RPMI8226 (cell line): ENCODE results near the gene HTRA1.
A peak's percentile ranks its signal among the peaks of the same experiment; 100 is the strongest.

Experiments used
- DNase-seq: peaks from one replicate; pipeline ENCODE4 v3.0.0-alpha.2; 2015

HTRA1 gene

GRCh38 chr10:122521011-122521410, 59.7 kb downstream of the HTRA1 start:
- DNase-seq, result no peak

GRCh38 chr10:122524811-122525210, 63.5 kb downstream of the HTRA1 start:
- no peak for DNase-seq

GRCh38 chr10:122525788-122526187, 64.4 kb downstream of the HTRA1 start:
- no peak for DNase-seq

- DNase-seq, result no peak
Observed at GRCh38 chr10:122526892-122527291, 65.5 kb downstream of the HTRA1 start.

- DNase-seq, result no peak
Observed at GRCh38 chr10:122530177-122530576, 68.8 kb downstream of the HTRA1 start.

- no peak for DNase-seq
Observed at GRCh38 chr10:122531261-122531660, 69.9 kb downstream of the HTRA1 start.

GRCh38 chr10:122531939-122532338, 70.6 kb downstream of the HTRA1 start:
- no peak for DNase-seq

GRCh38 chr10:122532601-122533296, 71.4 kb downstream of the HTRA1 start:
- DNase-seq, result no peak

GRCh38 chr10:122537545-122537944, 76.2 kb downstream of the HTRA1 start:
- no peak for DNase-seq

- no peak for DNase-seq
Observed at GRCh38 chr10:122541541-122542002, 80.2 kb downstream of the HTRA1 start.

GRCh38 chr10:122543676-122544445, 82.5 kb downstream of the HTRA1 start:
- no peak for DNase-seq

GRCh38 chr10:122544493-122544892, 83.1 kb downstream of the HTRA1 start:
- no peak for DNase-seq

GRCh38 chr10:122546242-122546641, 84.9 kb downstream of the HTRA1 start:
- no peak for DNase-seq

- no peak for DNase-seq
Observed at GRCh38 chr10:122548407-122549085, 87.2 kb downstream of the HTRA1 start.

- DNase-seq, result no peak
Observed at GRCh38 chr10:122549636-122550035, 88.3 kb downstream of the HTRA1 start.

GRCh38 chr10:122550427-122550826, 89.1 kb downstream of the HTRA1 start:
- no peak for DNase-seq

- DNase-seq, result no peak
Observed at GRCh38 chr10:122550983-122551382, 89.6 kb downstream of the HTRA1 start.

- DNase-seq, result peak; percentile 21
Observed at GRCh38 chr10:122551450-122551849, 90.1 kb downstream of the HTRA1 start.

- no peak for DNase-seq
Observed at GRCh38 chr10:122553341-122553740, 92.0 kb downstream of the HTRA1 start.

- DNase-seq, result no peak
Observed at GRCh38 chr10:122554131-122555036, 93.0 kb downstream of the HTRA1 start.

GRCh38 chr10:122555442-122555841, 94.1 kb downstream of the HTRA1 start:
- DNase-seq, result no peak

GRCh38 chr10:122557516-122557915, 96.2 kb downstream of the HTRA1 start:
- DNase-seq, result no peak

GRCh38 chr10:122558452-122558851, 97.1 kb downstream of the HTRA1 start:
- DNase-seq, result no peak
